A549 (cell line): ENCODE data around the gene KDM6A.

Experiments used
- CTCF ChIP-seq: fragments of >200 bp; sonication (Bioruptor Twin); formaldehyde crosslinking; IDR thresholded peaks from 3 replicates; pipeline ENCODE4 v1.5.1; 2016
- EHMT2 ChIP-seq: fragments of 200-600 bp; sonication (generic); IDR thresholded peaks from 2 replicates; pipeline ENCODE4 v1.6.1; 2016; ENCODE audit warnings: antibody characterized with exemption, low read depth, mild to moderate bottlenecking, moderate library complexity

GRCh38 chrX:44967221-44967620 lies 94.2 kb downstream of the KDM6A start:
- TF ChIP-seq CTCF: no peak
- no peak for TF ChIP-seq EHMT2
